ENCODE data around the gene UBE2E3. TPM values are rescaled to one million over a fixed set of nuclear protein-coding genes. Genes with fewer than 3 reads are reported as not detected.

The UBE2E3 gene
- total and polyA plus RNA-seq, 4 donors = 21.3 to 51.5 (median 32.0) TPM

DNA sequence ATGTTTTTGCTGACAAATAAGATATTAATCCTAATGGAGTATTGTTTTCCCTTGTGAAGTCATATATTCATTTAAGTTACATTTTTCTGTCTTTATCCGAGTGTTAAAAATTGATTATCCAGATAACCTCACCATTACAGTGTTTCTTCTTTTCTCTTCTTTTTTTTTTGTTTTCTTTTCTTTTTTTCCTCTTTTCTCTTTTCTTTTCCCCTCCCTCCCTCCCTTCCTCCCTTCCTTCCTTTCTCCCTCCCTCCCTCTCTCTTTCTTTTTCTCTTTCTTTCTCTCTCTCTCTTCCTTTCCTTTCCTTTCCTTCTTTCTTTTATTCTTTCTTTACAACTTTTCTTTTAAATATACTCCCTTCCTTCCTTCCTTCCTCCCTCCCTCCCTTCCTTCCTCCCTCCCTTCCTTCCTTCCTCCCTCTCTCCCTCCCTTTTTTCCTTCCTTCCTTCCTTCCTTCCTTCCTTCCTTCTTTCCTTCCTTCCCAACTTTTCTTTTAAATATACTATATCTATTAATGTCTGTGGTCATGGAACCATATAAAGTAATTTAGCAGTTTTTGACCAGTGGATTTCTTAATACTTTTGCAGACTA lies 40.9 kb downstream of the UBE2E3 start:
- no peaks in the 10 kb centered on the region for H3K9me3 ChIP-seq (ENCODE audit: control insufficient read depth in 4 of 4, low read length in 3 of 4)
- H3K27ac ChIP-seq (ENCODE audit: low read depth in 1 of 2, low read length in 2 of 2) = no peak overlapping the region
- 100% methylated on average over 1 of the region's 1 CpG for WGBS
- TF ChIP-seq JUND (IDR thresholded peaks at IDR 0.05) = no peak
- TF ChIP-seq FOXA2 (IDR thresholded peaks at IDR 0.05) = no peak
- TF ChIP-seq, protein P1, sequence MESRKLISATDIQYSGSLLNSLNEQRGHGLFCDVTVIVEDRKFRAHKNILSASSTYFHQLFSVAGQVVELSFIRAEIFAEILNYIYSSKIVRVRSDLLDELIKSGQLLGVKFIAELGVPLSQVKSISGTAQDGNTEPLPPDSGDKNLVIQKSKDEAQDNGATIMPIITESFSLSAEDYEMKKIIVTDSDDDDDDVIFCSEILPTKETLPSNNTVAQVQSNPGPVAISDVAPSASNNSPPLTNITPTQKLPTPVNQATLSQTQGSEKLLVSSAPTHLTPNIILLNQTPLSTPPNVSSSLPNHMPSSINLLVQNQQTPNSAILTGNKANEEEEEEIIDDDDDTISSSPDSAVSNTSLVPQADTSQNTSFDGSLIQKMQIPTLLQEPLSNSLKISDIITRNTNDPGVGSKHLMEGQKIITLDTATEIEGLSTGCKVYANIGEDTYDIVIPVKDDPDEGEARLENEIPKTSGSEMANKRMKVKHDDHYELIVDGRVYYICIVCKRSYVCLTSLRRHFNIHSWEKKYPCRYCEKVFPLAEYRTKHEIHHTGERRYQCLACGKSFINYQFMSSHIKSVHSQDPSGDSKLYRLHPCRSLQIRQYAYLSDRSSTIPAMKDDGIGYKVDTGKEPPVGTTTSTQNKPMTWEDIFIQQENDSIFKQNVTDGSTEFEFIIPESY (IDR thresholded peaks at IDR 0.05) = no peak
- TF ChIP-seq, protein P2, sequence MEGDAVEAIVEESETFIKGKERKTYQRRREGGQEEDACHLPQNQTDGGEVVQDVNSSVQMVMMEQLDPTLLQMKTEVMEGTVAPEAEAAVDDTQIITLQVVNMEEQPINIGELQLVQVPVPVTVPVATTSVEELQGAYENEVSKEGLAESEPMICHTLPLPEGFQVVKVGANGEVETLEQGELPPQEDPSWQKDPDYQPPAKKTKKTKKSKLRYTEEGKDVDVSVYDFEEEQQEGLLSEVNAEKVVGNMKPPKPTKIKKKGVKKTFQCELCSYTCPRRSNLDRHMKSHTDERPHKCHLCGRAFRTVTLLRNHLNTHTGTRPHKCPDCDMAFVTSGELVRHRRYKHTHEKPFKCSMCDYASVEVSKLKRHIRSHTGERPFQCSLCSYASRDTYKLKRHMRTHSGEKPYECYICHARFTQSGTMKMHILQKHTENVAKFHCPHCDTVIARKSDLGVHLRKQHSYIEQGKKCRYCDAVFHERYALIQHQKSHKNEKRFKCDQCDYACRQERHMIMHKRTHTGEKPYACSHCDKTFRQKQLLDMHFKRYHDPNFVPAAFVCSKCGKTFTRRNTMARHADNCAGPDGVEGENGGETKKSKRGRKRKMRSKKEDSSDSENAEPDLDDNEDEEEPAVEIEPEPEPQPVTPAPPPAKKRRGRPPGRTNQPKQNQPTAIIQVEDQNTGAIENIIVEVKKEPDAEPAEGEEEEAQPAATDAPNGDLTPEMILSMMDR (IDR thresholded peaks at IDR 0.05; ENCODE audit: low read depth, low read length, missing input control) = no peak
- TF ChIP-seq TAF1 (conservative IDR thresholded peaks at IDR 0.05) = no peak
- no peak for TF ChIP-seq EGR1 (IDR thresholded peaks at IDR 0.05; ENCODE audit: low read depth in 2 of 2)
- TF ChIP-seq YY1 (IDR thresholded peaks at IDR 0.05) = no peak
- no peak for TF ChIP-seq RXRA (IDR thresholded peaks at IDR 0.05)
- TF ChIP-seq, protein P3, sequence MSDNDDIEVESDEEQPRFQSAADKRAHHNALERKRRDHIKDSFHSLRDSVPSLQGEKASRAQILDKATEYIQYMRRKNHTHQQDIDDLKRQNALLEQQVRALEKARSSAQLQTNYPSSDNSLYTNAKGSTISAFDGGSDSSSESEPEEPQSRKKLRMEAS (IDR thresholded peaks at IDR 0.05) = no peak
- H3K4me3 ChIP-seq (ENCODE audit: low read depth in 1 of 3, low read length in 3 of 3) = no peak overlapping the region
- DNase-seq (ENCODE audit: low spot score) = no peak
- H3K36me3 ChIP-seq (ENCODE audit: control insufficient read depth in 4 of 4, insufficient read depth in 3 of 4, low read depth in 1 of 4, low read length in 3 of 4) = no peaks in the 10 kb centered on the region
- H3K4me1 ChIP-seq (ENCODE audit: control insufficient read depth in 4 of 4, insufficient read depth in 4 of 4, low read length in 3 of 4) = peaks cover 0 to 2% (median 0%) of the 10 kb centered on the region in 4 donors
- H3K27me3 ChIP-seq (ENCODE audit: control insufficient read depth in 4 of 4, insufficient read depth in 4 of 4, low read length in 3 of 4) = no peaks in the 10 kb centered on the region
- H3K9ac ChIP-seq (ENCODE audit: low read depth in 1 of 2, low read length in 2 of 2) = no peak overlapping the region

DNA sequence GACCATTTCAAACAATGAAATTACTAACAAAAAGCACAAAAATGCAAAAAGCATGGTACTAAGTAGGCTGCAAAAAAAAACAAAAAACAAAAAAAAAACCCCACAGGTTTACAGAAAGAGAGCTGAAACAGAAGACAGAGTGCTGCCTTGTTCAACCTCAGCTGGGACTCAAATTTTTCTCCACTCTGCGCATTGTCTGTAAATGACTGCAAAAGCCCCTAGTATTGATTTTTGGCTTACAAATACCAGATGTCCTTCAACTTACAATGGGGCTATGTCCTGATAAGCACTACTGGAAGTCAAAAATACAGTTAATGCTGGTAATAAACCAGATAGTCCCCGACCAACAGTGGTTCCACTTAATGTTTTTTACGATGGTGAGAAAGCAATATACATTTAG lies 42.2 kb downstream of the UBE2E3 start:
- H3K27me3 ChIP-seq (ENCODE audit: control insufficient read depth in 4 of 4, insufficient read depth in 4 of 4, low read length in 3 of 4) = no peaks in the 10 kb centered on the region
- no peaks in the 10 kb centered on the region for H3K36me3 ChIP-seq (ENCODE audit: control insufficient read depth in 4 of 4, insufficient read depth in 3 of 4, low read depth in 1 of 4, low read length in 3 of 4)
- no peak for TF ChIP-seq HNF4G (IDR thresholded peaks at IDR 0.05)
- TF ChIP-seq SP1 (IDR thresholded peaks at IDR 0.05) = no peak
- TF ChIP-seq FOXA1 (IDR thresholded peaks at IDR 0.05) = no peak
- H3K9me3 ChIP-seq (ENCODE audit: control insufficient read depth in 4 of 4, low read length in 3 of 4) = no peaks in the 10 kb centered on the region
- H3K27ac ChIP-seq (ENCODE audit: low read depth in 1 of 2, low read length in 2 of 2) = no peak overlapping the region
- no peak overlapping the region for H3K4me3 ChIP-seq (ENCODE audit: low read depth in 1 of 3, low read length in 3 of 3)
- peaks cover 0 to 2% (median 0%) of the 10 kb centered on the region in 4 donors for H3K4me1 ChIP-seq (ENCODE audit: control insufficient read depth in 4 of 4, insufficient read depth in 4 of 4, low read length in 3 of 4)
- H3K9ac ChIP-seq (ENCODE audit: low read depth in 1 of 2, low read length in 2 of 2) = no peak overlapping the region
- WGBS = 83% methylated on average over 3 of the region's 3 CpGs
- no peak for DNase-seq (ENCODE audit: low spot score)

DNA sequence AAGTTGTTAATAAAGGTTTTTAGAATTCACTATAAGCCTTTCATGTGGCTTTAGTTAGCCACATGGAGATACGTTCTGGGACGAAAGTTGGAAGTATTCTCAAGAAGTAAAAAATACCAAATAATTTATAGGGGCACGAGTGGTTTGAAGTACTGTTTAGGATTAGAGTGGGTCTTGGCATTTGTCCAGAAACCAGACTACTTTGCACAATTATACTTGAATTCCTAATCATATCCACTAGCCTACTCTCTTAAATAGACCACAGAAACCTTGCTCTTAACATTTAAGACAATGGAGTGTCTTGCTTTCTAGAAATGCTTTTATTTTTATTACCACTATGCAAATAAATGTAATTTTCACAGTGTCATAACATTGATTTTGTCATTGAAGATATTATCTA lies 44.6 kb downstream of the UBE2E3 start:
- no peak for DNase-seq (ENCODE audit: low spot score)
- no peak overlapping the region for H3K4me3 ChIP-seq (ENCODE audit: low read depth in 1 of 3, low read length in 3 of 3)
- H3K4me1 ChIP-seq (ENCODE audit: control insufficient read depth in 4 of 4, insufficient read depth in 4 of 4, low read length in 3 of 4) = peaks cover 0 to 2% (median 0%) of the 10 kb centered on the region in 4 donors
- H3K9me3 ChIP-seq (ENCODE audit: control insufficient read depth in 4 of 4, low read length in 3 of 4) = no peaks in the 10 kb centered on the region
- H3K27ac ChIP-seq (ENCODE audit: low read depth in 1 of 2, low read length in 2 of 2) = no peak overlapping the region
- H3K27me3 ChIP-seq (ENCODE audit: control insufficient read depth in 4 of 4, insufficient read depth in 4 of 4, low read length in 3 of 4) = no peaks in the 10 kb centered on the region
- WGBS = 84% methylated on average over 3 of the region's 3 CpGs
- no peaks in the 10 kb centered on the region for H3K36me3 ChIP-seq (ENCODE audit: control insufficient read depth in 4 of 4, insufficient read depth in 3 of 4, low read depth in 1 of 4, low read length in 3 of 4)
- H3K9ac ChIP-seq (ENCODE audit: low read depth in 1 of 2, low read length in 2 of 2) = no peak overlapping the region
- no peak for TF ChIP-seq RXRA (IDR thresholded peaks at IDR 0.05)
- TF ChIP-seq HNF4A (conservative IDR thresholded peaks at IDR 0.05) = no peak
- TF ChIP-seq TAF1 (conservative IDR thresholded peaks at IDR 0.05) = no peak
- TF ChIP-seq RAD21 (IDR thresholded peaks at IDR 0.05) = no peak
- TF ChIP-seq, protein P4, sequence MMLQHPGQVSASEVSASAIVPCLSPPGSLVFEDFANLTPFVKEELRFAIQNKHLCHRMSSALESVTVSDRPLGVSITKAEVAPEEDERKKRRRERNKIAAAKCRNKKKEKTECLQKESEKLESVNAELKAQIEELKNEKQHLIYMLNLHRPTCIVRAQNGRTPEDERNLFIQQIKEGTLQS (IDR thresholded peaks at IDR 0.05) = no peak
- TF ChIP-seq NR2F2 (IDR thresholded peaks at IDR 0.05) = no peak
- no peak for TF ChIP-seq JUND (IDR thresholded peaks at IDR 0.05)
- TF ChIP-seq YY1 (IDR thresholded peaks at IDR 0.05) = no peak
- no peak for TF ChIP-seq HNF4G (IDR thresholded peaks at IDR 0.05)
- no peak for TF ChIP-seq GABPA (IDR thresholded peaks at IDR 0.05 in 1 of 2, conservative IDR thresholded peaks at IDR 0.05 in 1 of 2)
- no peak for TF ChIP-seq SP1 (IDR thresholded peaks at IDR 0.05)
- TF ChIP-seq, protein P3 (IDR thresholded peaks at IDR 0.05) = no peak
- no peak for TF ChIP-seq FOXA1 (IDR thresholded peaks at IDR 0.05)
- TF ChIP-seq FOXA2 (IDR thresholded peaks at IDR 0.05) = no peak
- TF ChIP-seq, protein P2 (IDR thresholded peaks at IDR 0.05; ENCODE audit: low read depth, low read length, missing input control) = no peak
- TF ChIP-seq EGR1 (IDR thresholded peaks at IDR 0.05; ENCODE audit: low read depth in 2 of 2) = no peak

Data from liver (tissue), 9 donors.